HepG2 (cell line): ENCODE results near the gene IL11RA. TPM values are rescaled to one million over a fixed set of nuclear protein-coding genes. Genes with fewer than 3 reads are reported as not detected.

Experiments
- ATF6 ChIP-seq: sonication (generic); formaldehyde crosslinking; conservative IDR thresholded peaks from 2 replicates; pipeline ENCODE4 v1.4.0; 2020; ENCODE audit warnings: missing genetic modification reagents
- ATM ChIP-seq: fragments of 450-650 bp; IDR thresholded peaks from 2 replicates; pipeline ENCODE4 v1.7.1; 2017; ENCODE audit warnings: mild to moderate bottlenecking, borderline replicate concordance
- ETV6 ChIP-seq: sonication (generic); formaldehyde crosslinking; conservative IDR thresholded peaks from 2 replicates; pipeline ENCODE4 v1.4.0; 2020; ENCODE audit warnings: missing genetic modification reagents
- FUBP1 ChIP-seq: sonication (generic); formaldehyde crosslinking; IDR thresholded peaks from 2 replicates; pipeline ENCODE4 v1.5.1; 2020; ENCODE audit warnings: missing genetic modification reagents, mild to moderate bottlenecking, borderline replicate concordance
- MEIS2 ChIP-seq: sonication (generic); formaldehyde crosslinking; IDR thresholded peaks from 2 replicates; pipeline ENCODE4 v1.9.0; 2021; ENCODE audit warnings: mild to moderate bottlenecking, missing genetic modification reagents
- PCBP2 ChIP-seq: fragments of 200-400 bp; formaldehyde crosslinking; optimal IDR thresholded peaks from 2 replicates; pipeline ENCODE3; 2018; ENCODE audit warnings: low read length, low read depth; ENCODE audit not compliant: poor library complexity, severe bottlenecking
- PREB ChIP-seq: sonication (generic); formaldehyde crosslinking; IDR thresholded peaks from 2 replicates; pipeline ENCODE4 v1.4.0; 2020; ENCODE audit warnings: missing genetic modification reagents
- RAD51 ChIP-seq: fragments of 450-650 bp; IDR thresholded peaks from 2 replicates; pipeline ENCODE4 v1.6.1; 2016; ENCODE audit warnings: borderline replicate concordance
- ZFP36L2 ChIP-seq: sonication (generic); formaldehyde crosslinking; IDR thresholded peaks from 2 replicates; pipeline ENCODE4 v1.4.0; 2020; ENCODE audit warnings: missing genetic modification reagents
- ZNF124 ChIP-seq: sonication (generic); formaldehyde crosslinking; IDR thresholded peaks from 2 replicates; pipeline ENCODE4 v1.4.0; 2020; ENCODE audit warnings: missing genetic modification reagents
- ZNF276 ChIP-seq: sonication (generic); formaldehyde crosslinking; IDR thresholded peaks from 2 replicates; pipeline ENCODE4 v1.4.0; 2020; ENCODE audit warnings: mild to moderate bottlenecking, low read depth, missing genetic modification reagents
- ZNF468 ChIP-seq: sonication (generic); formaldehyde crosslinking; IDR thresholded peaks from 2 replicates; pipeline ENCODE4 v1.8.0; 2022; ENCODE audit warnings: mild to moderate bottlenecking, moderate library complexity, missing genetic modification reagents
- ZNF607 ChIP-seq: sonication (generic); formaldehyde crosslinking; IDR thresholded peaks from 2 replicates; pipeline ENCODE4 v1.5.1; 2020; ENCODE audit warnings: missing genetic modification reagents, mild to moderate bottlenecking, borderline replicate concordance
- polyA plus RNA-seq, 8 experiments: library from polyadenylated mRNA; depleted of rRNA in 3 of 8; stranded (reverse) in 7 of 8; unstranded in 1 of 8; fragments of >200 nt; fragmentation: Illumina TruSeq in 4 of 8; extraction: Trizol in 4 of 8; gene quantifications; 2 replicates each; pipeline versions ENCODE4 v1.2.1 to v1.2.3, GENCODE V29; 2011 to 2016; ENCODE audit warnings: low read depth in 4 of 8, missing spikeins in 1 of 8, mixed read lengths in 1 of 8; ENCODE audit not compliant: insufficient read depth in 1 of 8
- total RNA-seq, 5 experiments: library from RNA; depleted of rRNA; stranded (reverse); fragments of >200 nt; fragmentation: Illumina TruSeq; extraction: Trizol; gene quantifications; 2 replicates each; pipeline ENCODE4 v1.2.3, GENCODE V29; 2016; ENCODE audit warnings: low read depth in 1 of 5
- TF ChIP-seq, protein P1 (sequence below): sonication (generic); formaldehyde crosslinking; IDR thresholded peaks from 2 replicates; pipeline ENCODE4 v1.8.1; 2023; ENCODE audit warnings: mild to moderate bottlenecking, missing genetic modification reagents
- TF ChIP-seq, protein P2 (sequence below): IDR thresholded peaks from 2 replicates; pipeline ENCODE4 v1.6.1; 2018; ENCODE audit warnings: missing genetic modification reagents, mild to moderate bottlenecking, missing compliant biosample characterization
- TF ChIP-seq, protein P3 (sequence below): sonication (generic); formaldehyde crosslinking; IDR thresholded peaks from 2 replicates; pipeline ENCODE4 v1.8.0; 2022; ENCODE audit warnings: missing genetic modification reagents, low read depth, mild to moderate bottlenecking, borderline replicate concordance
- TF ChIP-seq, protein P4 (sequence below): sonication (generic); formaldehyde crosslinking; IDR thresholded peaks from 2 replicates; pipeline ENCODE4 v1.9.0; 2022; ENCODE audit warnings: missing genetic modification reagents, mild to moderate bottlenecking, borderline replicate concordance

The IL11RA gene
- total and polyA plus RNA-seq, 2 of the 13 experiments (the other 11 are each of a cell fraction or from before 2014, with no cell fraction given): 2.0 to 4.2 TPM

DNA sequence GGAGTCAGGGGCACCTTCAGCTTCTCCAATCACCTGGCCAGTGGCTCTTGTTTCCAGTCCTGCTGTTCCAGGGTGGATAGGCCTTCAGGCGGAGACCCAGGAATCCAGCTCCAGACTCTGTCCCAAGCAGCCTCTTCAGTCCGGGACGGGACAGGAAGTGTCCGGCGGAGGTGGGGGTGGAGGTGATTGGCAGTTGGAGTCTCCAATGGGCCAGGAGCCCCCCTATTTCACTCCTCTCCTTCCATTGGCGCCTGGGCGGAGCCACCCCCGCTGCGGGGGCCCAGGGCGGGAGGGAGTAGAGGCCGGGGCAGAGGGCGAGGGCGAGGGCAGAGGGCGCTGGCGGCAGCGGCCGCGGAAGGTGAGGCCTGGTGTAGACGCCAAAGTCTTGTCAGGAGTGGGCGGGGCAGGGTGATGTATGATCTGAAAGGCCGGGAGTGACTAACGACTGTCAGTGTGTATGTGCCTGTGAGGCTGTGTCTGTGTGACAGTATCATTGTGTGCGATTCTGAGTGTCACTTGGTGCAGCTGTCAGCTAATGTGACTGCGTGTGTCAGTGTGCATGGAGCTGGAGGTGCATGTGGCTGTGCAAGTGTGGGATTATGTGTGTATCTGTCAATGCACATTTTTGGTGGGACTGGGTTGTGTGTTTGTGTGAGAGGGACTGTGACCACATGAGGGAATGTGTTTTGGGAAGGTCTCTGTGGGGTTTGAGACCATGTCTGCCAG, at the start of gene IL11RA (continued):
- TF ChIP-seq, protein P1, sequence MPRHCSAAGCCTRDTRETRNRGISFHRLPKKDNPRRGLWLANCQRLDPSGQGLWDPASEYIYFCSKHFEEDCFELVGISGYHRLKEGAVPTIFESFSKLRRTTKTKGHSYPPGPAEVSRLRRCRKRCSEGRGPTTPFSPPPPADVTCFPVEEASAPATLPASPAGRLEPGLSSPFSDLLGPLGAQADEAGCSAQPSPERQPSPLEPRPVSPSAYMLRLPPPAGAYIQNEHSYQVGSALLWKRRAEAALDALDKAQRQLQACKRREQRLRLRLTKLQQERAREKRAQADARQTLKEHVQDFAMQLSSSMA (CRISPR knock-in tag): 0 out of 2 replicates have a peak, but pooled peaks have one; percentile 24
- TF ChIP-seq ZNF468 (CRISPR knock-in tag): no peak
- TF ChIP-seq ZFP36L2 (CRISPR knock-in tag): no peak
- no peak for TF ChIP-seq FUBP1
- TF ChIP-seq, protein P2, sequence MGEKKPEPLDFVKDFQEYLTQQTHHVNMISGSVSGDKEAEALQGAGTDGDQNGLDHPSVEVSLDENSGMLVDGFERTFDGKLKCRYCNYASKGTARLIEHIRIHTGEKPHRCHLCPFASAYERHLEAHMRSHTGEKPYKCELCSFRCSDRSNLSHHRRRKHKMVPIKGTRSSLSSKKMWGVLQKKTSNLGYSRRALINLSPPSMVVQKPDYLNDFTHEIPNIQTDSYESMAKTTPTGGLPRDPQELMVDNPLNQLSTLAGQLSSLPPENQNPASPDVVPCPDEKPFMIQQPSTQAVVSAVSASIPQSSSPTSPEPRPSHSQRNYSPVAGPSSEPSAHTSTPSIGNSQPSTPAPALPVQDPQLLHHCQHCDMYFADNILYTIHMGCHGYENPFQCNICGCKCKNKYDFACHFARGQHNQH: peak; percentile 72; the same call in 1 of the 2 replicates
- TF ChIP-seq RAD51: no peak
- no peak for TF ChIP-seq ETV6
- TF ChIP-seq ATF6 (CRISPR knock-in tag): no peak
- no peak for TF ChIP-seq PCBP2
- no peak for TF ChIP-seq ZNF607
- TF ChIP-seq, protein P3, sequence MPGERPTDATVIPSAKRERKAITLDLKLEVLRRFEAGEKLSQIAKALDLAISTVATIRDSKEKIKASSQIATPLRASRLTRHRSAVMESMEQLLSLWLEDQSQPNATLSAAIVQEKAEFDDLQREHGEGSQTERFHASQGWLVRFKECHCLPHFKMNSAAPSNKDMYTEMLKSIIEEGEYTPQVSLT (CRISPR knock-in tag): no peak
- TF ChIP-seq ZNF276 (CRISPR knock-in tag): no peak
- TF ChIP-seq ZNF124 (CRISPR knock-in tag): no peak
- no peak for TF ChIP-seq PREB
- TF ChIP-seq, protein P4, sequence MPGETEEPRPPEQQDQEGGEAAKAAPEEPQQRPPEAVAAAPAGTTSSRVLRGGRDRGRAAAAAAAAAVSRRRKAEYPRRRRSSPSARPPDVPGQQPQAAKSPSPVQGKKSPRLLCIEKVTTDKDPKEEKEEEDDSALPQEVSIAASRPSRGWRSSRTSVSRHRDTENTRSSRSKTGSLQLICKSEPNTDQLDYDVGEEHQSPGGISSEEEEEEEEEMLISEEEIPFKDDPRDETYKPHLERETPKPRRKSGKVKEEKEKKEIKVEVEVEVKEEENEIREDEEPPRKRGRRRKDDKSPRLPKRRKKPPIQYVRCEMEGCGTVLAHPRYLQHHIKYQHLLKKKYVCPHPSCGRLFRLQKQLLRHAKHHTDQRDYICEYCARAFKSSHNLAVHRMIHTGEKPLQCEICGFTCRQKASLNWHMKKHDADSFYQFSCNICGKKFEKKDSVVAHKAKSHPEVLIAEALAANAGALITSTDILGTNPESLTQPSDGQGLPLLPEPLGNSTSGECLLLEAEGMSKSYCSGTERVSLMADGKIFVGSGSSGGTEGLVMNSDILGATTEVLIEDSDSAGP (CRISPR knock-in tag): peak; percentile 52; the same call in 1 of the 2 replicates
- peak; percentile 97 for TF ChIP-seq MEIS2 (CRISPR knock-in tag)
- TF ChIP-seq ATM: no peak
